ENCODE data around the gene LRRC28.

GRCh38 chr15:99310745-99311144, 59.5 kb downstream of the LRRC28 start:
- TF ChIP-seq CTCF (IDR thresholded peaks at IDR 0.05) (no peak), POLR2AphosphoS5 (IDR thresholded peaks at IDR 0.05; ENCODE audit: low read depth, low read length) (no peak), TCF7L2 (IDR thresholded peaks at IDR 0.05; ENCODE audit: low read depth, low read length) (no peak), REST (IDR thresholded peaks at IDR 0.05; ENCODE audit: insufficient read depth in 1 of 2, low read depth in 2 of 2, low read length in 1 of 2) (no peak), SIN3A (IDR thresholded peaks at IDR 0.05; ENCODE audit: borderline replicate concordance, insufficient read depth, low read depth, low read length) (no peak)
